GM18507 (cell line): ENCODE results near the gene CLSTN3.

Experiments used
- DNase-seq: peaks from one replicate; pipeline ENCODE4 v3.0.0; 2011; ENCODE audit warnings: low read depth; ENCODE audit not compliant: insufficient read length; ENCODE audit errors: extremely low spot score
- FAIRE-seq: peaks from 2 replicates; lab custom pipeline; 2011; peaks lifted over from hg19 to GRCh38; lab: Jason Lieb, UNC

Gene CLSTN3

GRCh38 chr12:7122811-7123769 is 7.1 kb upstream of the CLSTN3 start:
- no peak for DNase-seq
- no peak for FAIRE-seq

- DNase-seq, result no peak
- no peak for FAIRE-seq
Observed at GRCh38 chr12:7123806-7124522, 6.2 kb upstream of the CLSTN3 start.

- DNase-seq (no peak), FAIRE-seq (no peak)
Observed at GRCh38 chr12:7125632-7126227, 4.4 kb upstream of the CLSTN3 start.

- no peak for DNase-seq
- no peak for FAIRE-seq
Observed at GRCh38 chr12:7127916-7128626, 2.1 kb upstream of the CLSTN3 start.

GRCh38 chr12:7128681-7129286 is 1.4 kb upstream of the CLSTN3 start, which contains the start of gene RBP5:
TSS of gene RBP5 (minus strand) at chr12:7128889. CDS start at chr12:7128775, 114 bp downstream.
- DNase-seq (no peak), FAIRE-seq (no peak)

- DNase-seq, result no peak
- no peak for FAIRE-seq
Observed at GRCh38 chr12:7129287-7129871, 792 bp upstream of the CLSTN3 start.

- FAIRE-seq, result peak; percentile 83
- DNase-seq, result no peak
Observed at GRCh38 chr12:7130701-7131501, 730 bp downstream of the CLSTN3 start.

- DNase-seq (no peak), FAIRE-seq (peak; percentile 68)
Observed at GRCh38 chr12:7131502-7131866, 1.3 kb downstream of the CLSTN3 start.

- no peak for FAIRE-seq
- no peak for DNase-seq
Observed at GRCh38 chr12:7134396-7135166, 4.4 kb downstream of the CLSTN3 start.

GRCh38 chr12:7136071-7136470 is 5.9 kb downstream of the CLSTN3 start:
- DNase-seq (no peak), FAIRE-seq (no peak)

- FAIRE-seq (no peak), DNase-seq (no peak)
Observed at GRCh38 chr12:7136676-7137075, 6.5 kb downstream of the CLSTN3 start.

- FAIRE-seq (no peak), DNase-seq (no peak)
Observed at GRCh38 chr12:7137908-7138307, 7.7 kb downstream of the CLSTN3 start.

GRCh38 chr12:7139200-7139599 is 9.0 kb downstream of the CLSTN3 start:
- DNase-seq, result no peak
- no peak for FAIRE-seq

- no peak for FAIRE-seq
- no peak for DNase-seq
Observed at GRCh38 chr12:7141351-7142005, 11.3 kb downstream of the CLSTN3 start.

- FAIRE-seq (peak; percentile 67), DNase-seq (no peak)
Observed at GRCh38 chr12:7142056-7142644, 12.0 kb downstream of the CLSTN3 start.

- DNase-seq, result no peak
- FAIRE-seq, result no peak
Observed at GRCh38 chr12:7142809-7143465, 12.8 kb downstream of the CLSTN3 start.
